ENCODE measurements around the gene SH3GLB1.

DNA sequence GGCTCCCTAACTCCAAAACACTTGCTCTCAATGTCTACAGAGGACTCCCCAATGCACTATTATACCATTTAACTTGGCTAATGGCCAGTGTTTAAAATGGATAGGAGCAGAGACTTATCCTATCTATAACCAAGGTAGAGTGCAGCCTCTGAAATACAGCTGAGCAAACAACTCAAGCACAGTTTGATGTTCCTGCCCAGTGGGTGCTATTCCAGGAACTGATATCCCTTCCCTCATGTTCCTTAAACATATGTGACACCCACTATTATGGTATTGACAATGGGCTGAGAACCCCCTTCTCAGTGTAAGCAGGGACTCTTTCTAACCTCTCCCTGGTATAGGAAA is 51.7 kb downstream of the SH3GLB1 start:
- TF ChIP-seq POLR2AphosphoS5 (IDR thresholded peaks at IDR 0.05) (no peak), CTCF (IDR thresholded peaks at IDR 0.05) (no peak), POLR2A (IDR thresholded peaks at IDR 0.05) (no peak), EP300 (IDR thresholded peaks at IDR 0.05) (no peak)
